HepG2 (cell line): Measurements from ENCODE around the gene RARA. TPM values are rescaled to one million over a fixed set of nuclear protein-coding genes. Genes with fewer than 3 reads are reported as not detected.

Experiments used
- CENPT ChIP-seq: sonication (generic); formaldehyde crosslinking; IDR thresholded peaks from 2 replicates; pipeline ENCODE4 v1.8.0; 2022; ENCODE audit warnings: low read depth, mild to moderate bottlenecking, moderate library complexity, missing genetic modification reagents
- DNMT1 ChIP-seq: sonication (generic); formaldehyde crosslinking; IDR thresholded peaks from 2 replicates; pipeline ENCODE4 v1.5.1; 2020; ENCODE audit warnings: mild to moderate bottlenecking, missing genetic modification reagents
- GLI4 ChIP-seq: sonication (generic); formaldehyde crosslinking; IDR thresholded peaks from 2 replicates; pipeline ENCODE4 v1.5.1; 2020; ENCODE audit warnings: missing genetic modification reagents, mild to moderate bottlenecking, moderate library complexity, borderline replicate concordance
- HBP1 ChIP-seq: IDR thresholded peaks from 2 replicates; pipeline ENCODE4 v1.6.1; 2016; ENCODE audit warnings: low read depth, control low read depth
- IKZF5 ChIP-seq: IDR thresholded peaks from 2 replicates; pipeline ENCODE4 v1.6.1; 2018; ENCODE audit warnings: missing genetic modification reagents, mild to moderate bottlenecking, missing compliant biosample characterization
- MIXL1 ChIP-seq: IDR thresholded peaks from 2 replicates; pipeline ENCODE4 v1.6.1; 2016
- NFIB ChIP-seq: sonication (generic); formaldehyde crosslinking; IDR thresholded peaks from 2 replicates; pipeline ENCODE4 v1.9.0; 2021; ENCODE audit warnings: missing genetic modification reagents, mild to moderate bottlenecking, borderline replicate concordance
- NRL ChIP-seq: sonication (generic); formaldehyde crosslinking; IDR thresholded peaks from 2 replicates; pipeline ENCODE4 v1.5.0; 2020; ENCODE audit warnings: missing genetic modification reagents, mild to moderate bottlenecking, moderate library complexity, borderline replicate concordance
- ZBTB25 ChIP-seq: IDR thresholded peaks from 2 replicates; pipeline ENCODE4 v1.6.1; 2018; ENCODE audit warnings: missing genetic modification reagents
- ZBTB7A ChIP-seq: sonication (generic); formaldehyde crosslinking; IDR thresholded peaks from 2 replicates; pipeline ENCODE4 v1.8.0; 2022; ENCODE audit warnings: mild to moderate bottlenecking, missing genetic modification reagents
- ZFAT ChIP-seq: sonication (generic); formaldehyde crosslinking; conservative IDR thresholded peaks from 2 replicates; pipeline ENCODE4 v1.8.1; 2023; ENCODE audit warnings: missing genetic modification reagents, inconsistent platforms
- ZNF513 ChIP-seq: sonication (generic); formaldehyde crosslinking; conservative IDR thresholded peaks from 2 replicates; pipeline ENCODE4 v1.5.0; 2020; ENCODE audit warnings: missing genetic modification reagents
- ZNF552 ChIP-seq: sonication (generic); formaldehyde crosslinking; IDR thresholded peaks from 2 replicates; pipeline ENCODE4 v1.9.0; 2022; ENCODE audit warnings: missing genetic modification reagents, mild to moderate bottlenecking, borderline replicate concordance
- ZNF563 ChIP-seq: sonication (generic); formaldehyde crosslinking; IDR thresholded peaks from 2 replicates; pipeline ENCODE4 v1.8.0; 2022; ENCODE audit warnings: mild to moderate bottlenecking, moderate library complexity, missing genetic modification reagents
- ZNF816 ChIP-seq: sonication (generic); formaldehyde crosslinking; IDR thresholded peaks from 2 replicates; pipeline ENCODE4 v1.8.0; 2022; ENCODE audit warnings: missing genetic modification reagents, mild to moderate bottlenecking, borderline replicate concordance
- polyA plus RNA-seq, 8 experiments: library from polyadenylated mRNA; depleted of rRNA in 3 of 8; stranded (reverse) in 7 of 8; unstranded in 1 of 8; fragments of >200 nt; fragmentation: Illumina TruSeq in 4 of 8; extraction: Trizol in 4 of 8; gene quantifications; 2 replicates each; pipeline versions ENCODE4 v1.2.1 to v1.2.3, GENCODE V29; 2011 to 2016; ENCODE audit warnings: low read depth in 4 of 8, missing spikeins in 1 of 8, mixed read lengths in 1 of 8; ENCODE audit not compliant: insufficient read depth in 1 of 8
- total RNA-seq, 5 experiments: library from RNA; depleted of rRNA; stranded (reverse); fragments of >200 nt; fragmentation: Illumina TruSeq; extraction: Trizol; gene quantifications; 2 replicates each; pipeline ENCODE4 v1.2.3, GENCODE V29; 2016; ENCODE audit warnings: low read depth in 1 of 5

The RARA gene
- total and polyA plus RNA-seq, 2 of the 13 experiments (the other 11 are each of a cell fraction or from before 2014, with no cell fraction given): 6.4 to 8.6 TPM

- TF ChIP-seq HBP1 (CRISPR knock-in tag): peak; percentile 49; the same call in 1 of the 2 replicates
- no peak for TF ChIP-seq ZNF563 (CRISPR knock-in tag)
- 0 out of 2 replicates have a peak, but pooled peaks have one; percentile 14 for TF ChIP-seq GLI4 (CRISPR knock-in tag)
- TF ChIP-seq NFIB (CRISPR knock-in tag): no peak
- TF ChIP-seq ZNF513: no peak
- TF ChIP-seq ZNF816 (CRISPR knock-in tag): no peak
- peak; percentile 66; the same call in 1 of the 2 replicates for TF ChIP-seq ZBTB7A (CRISPR knock-in tag)
- TF ChIP-seq MIXL1 (CRISPR knock-in tag): no peak
- no peak for TF ChIP-seq ZBTB25 (CRISPR knock-in tag)
- TF ChIP-seq NRL (CRISPR knock-in tag): peak; percentile 10; the same call in 1 of the 2 replicates
- TF ChIP-seq ZFAT (CRISPR knock-in tag): no peak
- no peak for TF ChIP-seq ZNF552
- peak; percentile 89; the same call in 1 of the 2 replicates for TF ChIP-seq DNMT1
- 0 out of 2 replicates have a peak, but pooled peaks have one; percentile 58 for TF ChIP-seq CENPT
- no peak for TF ChIP-seq IKZF5
Observed at GRCh38 chr17:40315678-40316570, 6.9 kb downstream of the RARA start (continued).
